HepG2 (cell line): Measurements from ENCODE around the gene ACSM6. TPM values are rescaled to one million over a fixed set of nuclear protein-coding genes. Genes with fewer than 3 reads are reported as not detected.

Experiments used
- ATAC-seq: fragments of 200-7000 bp; cut with Tn5 transposase; 3 replicates; pipeline ENCODE4 v1.9.1; 2020; ENCODE audit warnings: mild to moderate bottlenecking, moderate library complexity
- BruUV-seq: library from RNA; stranded (reverse); fragments of 400-500 nt; replicated peaks from 2 replicates; lab custom pipeline; 2021; lab: Mats Ljungman, UMichigan
- CTCF ChIA-PET: fragments of 300-600 bp; formaldehyde crosslinking; extraction: SDS; loops from one replicate; lab custom pipeline; 2021; ENCODE audit warnings: low total read pairs, inconsistent platforms, low intra/inter-chr PET ratio; lab: Yijun Ruan, JAX
- POLR2A ChIA-PET: fragments of 350-600 bp; sonication (Branson Sonifier 250); formaldehyde crosslinking; loops from one replicate; lab custom pipeline; 2020; ENCODE audit warnings: antibody characterized with exemption, inconsistent platforms; lab: Yijun Ruan, JAX
- DNase-seq: peaks from one replicate; pipeline ENCODE4 v3.0.0-alpha.2; 2015; ENCODE audit warnings: low spot score
- FAIRE-seq: peaks from 3 replicates; lab custom pipeline; 2011; peaks lifted over from hg19 to GRCh38; lab: Jason Lieb, UNC
- H2AFZ ChIP-seq: one replicate; pipeline ENCODE4 v1.6.1; 2011; ENCODE audit warnings: low read length, inconsistent platforms
- H3K27ac ChIP-seq: fragments of 300-600 bp; 3 replicates; pipeline ENCODE4 v1.8.0; 2011; ENCODE audit warnings: mixed run types, mild to moderate bottlenecking, mixed read lengths, low read length, inconsistent platforms; ENCODE audit not compliant: insufficient read depth; ENCODE audit errors: extremely low read length
- H3K27me3 ChIP-seq, 2 experiments: fragments of 200-600 bp in 1 of 2; 2 replicates in 1 of 2; 3 replicates in 1 of 2; pipeline versions ENCODE4 v1.6.0 to v1.8.0; 2011; ENCODE audit warnings: low read length in 2 of 2, mild to moderate bottlenecking in 2 of 2, moderate library complexity in 2 of 2, inconsistent platforms in 1 of 2; ENCODE audit not compliant: insufficient read depth in 2 of 2, control insufficient read depth in 1 of 2
- H3K36me3 ChIP-seq, 2 experiments: fragments of 200-600 bp in 1 of 2; replicated peaks in 1 of 2; 2 replicates in 1 of 2; 3 replicates in 1 of 2; pipeline versions ENCODE4 v1.5.1 to v1.8.0; 2011; ENCODE audit warnings: low read length in 2 of 2, inconsistent platforms in 1 of 2; ENCODE audit not compliant: insufficient read depth in 2 of 2, control insufficient read depth in 1 of 2
- H3K4me1 ChIP-seq: 2 replicates; pipeline ENCODE4 v1.5.1; 2012; ENCODE audit warnings: low read length, inconsistent platforms; ENCODE audit not compliant: insufficient read depth
- H3K4me2 ChIP-seq: 2 replicates; pipeline ENCODE4 v1.6.0; 2011; ENCODE audit warnings: low read depth, low read length, inconsistent platforms
- H3K4me3 ChIP-seq, 3 experiments: fragments of 200-600 bp in 1 of 3; sonication (generic), shearing (Covaris generic) in 1 of 3; replicated peaks in 1 of 3; 2 replicates each; pipeline ENCODE4 v1.5.1; 2011 to 2016; ENCODE audit warnings: low read length in 3 of 3, inconsistent platforms in 2 of 3, low read depth in 2 of 3, mild to moderate bottlenecking in 2 of 3, control low read depth in 1 of 3, mixed read lengths in 1 of 3; ENCODE audit not compliant: insufficient read depth in 1 of 3
- H3K79me2 ChIP-seq: one replicate; pipeline ENCODE4 v1.6.1; 2011; ENCODE audit warnings: low read length, inconsistent platforms; ENCODE audit not compliant: insufficient read depth
- H3K9ac ChIP-seq: 2 replicates; pipeline ENCODE4 v1.6.0; 2011; ENCODE audit warnings: mild to moderate bottlenecking, low read depth, low read length, inconsistent platforms; ENCODE audit not compliant: insufficient read depth
- H3K9me3 ChIP-seq: 2 replicates; pipeline ENCODE4 v1.5.1; 2012; ENCODE audit warnings: mild to moderate bottlenecking, low read length
- H4K20me1 ChIP-seq: 2 replicates; pipeline ENCODE4 v1.6.0; 2011; ENCODE audit warnings: inconsistent platforms, mild to moderate bottlenecking, low read length, moderate library complexity; ENCODE audit not compliant: insufficient read depth
- ATF3 ChIP-seq: sonication (generic); formaldehyde crosslinking; IDR thresholded peaks from 2 replicates; pipeline ENCODE4 v1.4.0; 2020; ENCODE audit warnings: missing genetic modification reagents
- CENPX ChIP-seq: sonication (generic); formaldehyde crosslinking; IDR thresholded peaks from 2 replicates; pipeline ENCODE4 v1.9.0; 2021; ENCODE audit warnings: mild to moderate bottlenecking, missing genetic modification reagents, moderate library complexity
- HCFC1 ChIP-seq: fragments of 150-350 bp; IDR thresholded peaks from 2 replicates; pipeline ENCODE4 v1.6.1; 2014; ENCODE audit warnings: low read depth, low read length
- MIXL1 ChIP-seq: IDR thresholded peaks from 2 replicates; pipeline ENCODE4 v1.6.1; 2016
- ZBTB42 ChIP-seq: sonication (generic); formaldehyde crosslinking; IDR thresholded peaks from 2 replicates; pipeline ENCODE4 v1.5.0; 2020; ENCODE audit warnings: mild to moderate bottlenecking, missing genetic modification reagents
- ZHX2 ChIP-seq, 2 experiments: sonication (generic) in 1 of 2; formaldehyde crosslinking in 1 of 2; IDR thresholded peaks; 2 replicates each; pipeline versions ENCODE4 v1.6.1 to v1.9.0; 2014 to 2022; ENCODE audit warnings: antibody characterized with exemption in 1 of 2, borderline replicate concordance in 1 of 2, inconsistent platforms in 1 of 2, low read depth in 1 of 2, missing genetic modification reagents in 1 of 2
- ZMYM3 ChIP-seq: sonication (generic); formaldehyde crosslinking; IDR thresholded peaks from 2 replicates; pipeline ENCODE4 v1.5.1; 2020; ENCODE audit warnings: mild to moderate bottlenecking, missing genetic modification reagents
- ZNF207 ChIP-seq: fragments of 450-650 bp; IDR thresholded peaks from 2 replicates; pipeline ENCODE4 v1.6.1; 2016; ENCODE audit warnings: antibody characterized with exemption, borderline replicate concordance
- ZNF230 ChIP-seq: sonication (generic); formaldehyde crosslinking; IDR thresholded peaks from 2 replicates; pipeline ENCODE4 v1.4.0; 2020; ENCODE audit warnings: mild to moderate bottlenecking, missing genetic modification reagents
- ZNF383 ChIP-seq: sonication (generic); formaldehyde crosslinking; IDR thresholded peaks from 2 replicates; pipeline ENCODE4 v1.4.0; 2020; ENCODE audit warnings: missing genetic modification reagents, mild to moderate bottlenecking, borderline replicate concordance
- ZNF609 ChIP-seq: sonication (generic); formaldehyde crosslinking; IDR thresholded peaks from 2 replicates; pipeline ENCODE4 v1.4.0; 2020; ENCODE audit warnings: mild to moderate bottlenecking, missing genetic modification reagents, borderline replicate concordance
- ZNF670 ChIP-seq: sonication (generic); formaldehyde crosslinking; IDR thresholded peaks from 2 replicates; pipeline ENCODE4 v1.8.0; 2022; ENCODE audit warnings: mild to moderate bottlenecking, missing genetic modification reagents, borderline replicate concordance
- ZNF775 ChIP-seq: sonication (generic); formaldehyde crosslinking; IDR thresholded peaks from 2 replicates; pipeline ENCODE4 v1.4.0; 2020; ENCODE audit warnings: missing genetic modification reagents, mild to moderate bottlenecking, moderate library complexity, borderline replicate concordance
- WGBS: methylation state at CpG from one replicate; pipeline ENCODE4 v1.1.6; 2017; ENCODE audit warnings: low lambda C conversion rate; 5-methylcytosine and 5-hydroxymethylcytosine counted together
- in situ Hi-C: cut with HindIII; loops from 2 replicates; pipeline ENCODE4 v1.10.0; 2017; ENCODE audit warnings: low pct_unique_long_range_greater_than_20kb; ENCODE audit not compliant: extremely low pct_ligation_motif_present
- intact Hi-C: fragments of 100-400 bp; cut with micrococcal nuclease; formaldehyde crosslinking; loops from one replicate; pipeline ENCODE4 v1.10.0; 2022; ENCODE audit not compliant: unreplicated experiment
- polyA plus RNA-seq, 8 experiments: library from polyadenylated mRNA; depleted of rRNA in 3 of 8; stranded (reverse) in 7 of 8; unstranded in 1 of 8; fragments of >200 nt; fragmentation: Illumina TruSeq in 4 of 8; extraction: Trizol in 4 of 8; gene quantifications; 2 replicates each; pipeline versions ENCODE4 v1.2.1 to v1.2.3, GENCODE V29; 2011 to 2016; ENCODE audit warnings: low read depth in 4 of 8, missing spikeins in 1 of 8, mixed read lengths in 1 of 8; ENCODE audit not compliant: insufficient read depth in 1 of 8
- total RNA-seq, 5 experiments: library from RNA; depleted of rRNA; stranded (reverse); fragments of >200 nt; fragmentation: Illumina TruSeq; extraction: Trizol; gene quantifications; 2 replicates each; pipeline ENCODE4 v1.2.3, GENCODE V29; 2016; ENCODE audit warnings: low read depth in 1 of 5

The ACSM6 gene
- total and polyA plus RNA-seq, 2 of the 13 experiments (the other 11 are each of a cell fraction or from before 2014, with no cell fraction given), result not detected

GRCh38 chr10:95211606-95212279 is 17.7 kb downstream of the ACSM6 start:
- H3K27me3 ChIP-seq, result no peaks in the 10 kb centered on the region
- CTCF ChIA-PET, result no interaction called here
- H3K79me2 ChIP-seq, result no peaks in the 10 kb centered on the region
- in situ Hi-C loops (no loop called here), intact Hi-C loops (no loop called here)
- no TSS peak for BruUV-seq
- FAIRE-seq (no peak), DNase-seq (no peak), ATAC-seq (no peak)
- H3K9me3 ChIP-seq, result no peaks in the 10 kb centered on the region
- whole genome bisulfite sequencing, result 86% methylated on average over 3 of the region's 3 CpGs
- no peak overlapping the region for H3K27ac ChIP-seq
- no peaks in the 10 kb centered on the region for H4K20me1 ChIP-seq
- no peaks in the 10 kb centered on the region for H3K4me1 ChIP-seq
- H2AFZ ChIP-seq, result no peak overlapping the region
- H3K9ac ChIP-seq, result no peak overlapping the region
- H3K4me3 ChIP-seq, result no peak overlapping the region
- POLR2A ChIA-PET, result no interaction called here
- H3K36me3 ChIP-seq, result no peaks in the 10 kb centered on the region
- no peak overlapping the region for H3K4me2 ChIP-seq
- no peak for TF ChIP-seq ZMYM3 (CRISPR knock-in tag)
- TF ChIP-seq ZBTB42 (CRISPR knock-in tag), result no peak
- no peak for TF ChIP-seq ZNF670 (CRISPR knock-in tag)
- TF ChIP-seq ZHX2 (IDR thresholded peaks at IDR 0.05; ENCODE audit: low read depth), result no peak
- TF ChIP-seq ZHX2 (CRISPR knock-in tag; IDR thresholded peaks at IDR 0.05; ENCODE audit: borderline replicate concordance), result no peak
- TF ChIP-seq ZNF775 (CRISPR knock-in tag), result no peak
- TF ChIP-seq ATF3 (CRISPR knock-in tag), result no peak
- no peak for TF ChIP-seq ZNF230 (CRISPR knock-in tag)
- no peak for TF ChIP-seq ZNF383
- TF ChIP-seq ZNF207, result no peak
- TF ChIP-seq HCFC1, result no peak
- TF ChIP-seq ZNF609 (CRISPR knock-in tag), result no peak
- TF ChIP-seq CENPX (CRISPR knock-in tag), result no peak
- no peak for TF ChIP-seq MIXL1
